K562 (cell line): Measurements from ENCODE around the gene CPPED1. TPM values are rescaled to one million over a fixed set of nuclear protein-coding genes. Genes with fewer than 3 reads are reported as not detected.

Experiments
- E4F1 ChIP-seq: fragments of 250-450 bp; sonication (Bioruptor Pico); IDR thresholded peaks from 2 replicates; pipeline ENCODE4 v1.5.0; 2021; ENCODE audit warnings: mild to moderate bottlenecking, borderline replicate concordance
- HOMEZ ChIP-seq: fragments of 250-450 bp; sonication (Bioruptor Pico); IDR thresholded peaks from 2 replicates; pipeline ENCODE4 v1.4.0; 2020; ENCODE audit warnings: mild to moderate bottlenecking, moderate library complexity
- MAFK ChIP-seq: IDR thresholded peaks from 2 replicates; pipeline ENCODE4 v1.6.1; 2011; ENCODE audit warnings: low read length, improper control_type of control experiment
- REST ChIP-seq, 2 experiments: fragments of 450-650 bp; formaldehyde crosslinking in 1 of 2; IDR thresholded peaks; 2 replicates each; pipeline versions ENCODE4 v1.4.0 to v1.6.1; 2014 to 2020; ENCODE audit warnings: mild to moderate bottlenecking in 2 of 2, borderline replicate concordance in 1 of 2, low read depth in 1 of 2
- TCF3 ChIP-seq: sonication (generic); formaldehyde crosslinking; IDR thresholded peaks from 2 replicates; pipeline ENCODE4 v1.4.0; 2020; ENCODE audit warnings: mild to moderate bottlenecking, missing genetic modification reagents
- ZNF175 ChIP-seq: fragments of 200-800 bp; sonication (Bioruptor generic); IDR thresholded peaks from 2 replicates; pipeline ENCODE4 v1.6.1; 2016; ENCODE audit warnings: low read depth, mild to moderate bottlenecking, missing genetic modification characterization, missing compliant biosample characterization
- ZNF41 ChIP-seq: fragments of 250-450 bp; sonication (Bioruptor Pico); conservative IDR thresholded peaks from 2 replicates; pipeline ENCODE4 v1.4.0; 2020; ENCODE audit warnings: mild to moderate bottlenecking
- polyA plus RNA-seq, 8 experiments: library from polyadenylated mRNA; depleted of rRNA in 4 of 8; stranded (reverse) in 5 of 8; unstranded in 3 of 8; fragments of >200 nt; fragmentation: Nextera tagmentation in 2 of 8; fragmentation: Illumina TruSeq in 1 of 8; extraction: Ambion mirVana in 2 of 8; extraction: Trizol in 1 of 8; gene quantifications; 2 replicates each; pipeline versions ENCODE4 v1.2.1 to v1.2.3, GENCODE V29; 2011 to 2014; ENCODE audit warnings: inconsistent platforms in 1 of 8, missing spikeins in 1 of 8
- total RNA-seq, 7 experiments: library from RNA; depleted of rRNA in 6 of 7; stranded (reverse); fragments of >200 nt in 6 of 7; fragmentation: Illumina TruSeq in 2 of 7; extraction: Trizol in 2 of 7; gene quantifications; 2 replicates each; pipeline versions ENCODE4 v1.2.1 to v1.2.3, GENCODE V29; 2011 to 2021; ENCODE audit warnings: low replicate concordance in 1 of 7
- TF ChIP-seq, protein P1 (sequence below): fragments of 250-450 bp; sonication (Bioruptor Pico); IDR thresholded peaks from 2 replicates; pipeline ENCODE4 v1.5.0; 2021
- TF ChIP-seq, protein P2 (sequence below): sonication (generic); formaldehyde crosslinking; IDR thresholded peaks from 2 replicates; pipeline ENCODE4 v1.8.0; 2022; ENCODE audit warnings: missing genetic modification reagents, mild to moderate bottlenecking, moderate library complexity, borderline replicate concordance

CPPED1 gene
- total and polyA plus RNA-seq, 9 of the 15 experiments (the other 6 are each of a cell fraction or from before 2014, with no cell fraction given), result 7.5 to 25.7 (median 16.9) TPM

- TF ChIP-seq, protein P1, sequence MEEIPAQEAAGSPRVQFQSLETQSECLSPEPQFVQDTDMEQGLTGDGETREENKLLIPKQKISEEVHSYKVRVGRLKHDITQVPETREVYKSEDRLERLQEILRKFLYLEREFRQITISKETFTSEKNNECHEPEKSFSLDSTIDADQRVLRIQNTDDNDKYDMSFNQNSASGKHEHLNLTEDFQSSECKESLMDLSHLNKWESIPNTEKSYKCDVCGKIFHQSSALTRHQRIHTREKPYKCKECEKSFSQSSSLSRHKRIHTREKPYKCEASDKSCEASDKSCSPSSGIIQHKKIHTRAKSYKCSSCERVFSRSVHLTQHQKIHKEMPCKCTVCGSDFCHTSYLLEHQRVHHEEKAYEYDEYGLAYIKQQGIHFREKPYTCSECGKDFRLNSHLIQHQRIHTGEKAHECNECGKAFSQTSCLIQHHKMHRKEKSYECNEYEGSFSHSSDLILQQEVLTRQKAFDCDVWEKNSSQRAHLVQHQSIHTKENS, result no peak
- no peak for TF ChIP-seq E4F1 (CRISPR knock-in tag)
- TF ChIP-seq ZNF41, result no peak
- TF ChIP-seq, protein P2, sequence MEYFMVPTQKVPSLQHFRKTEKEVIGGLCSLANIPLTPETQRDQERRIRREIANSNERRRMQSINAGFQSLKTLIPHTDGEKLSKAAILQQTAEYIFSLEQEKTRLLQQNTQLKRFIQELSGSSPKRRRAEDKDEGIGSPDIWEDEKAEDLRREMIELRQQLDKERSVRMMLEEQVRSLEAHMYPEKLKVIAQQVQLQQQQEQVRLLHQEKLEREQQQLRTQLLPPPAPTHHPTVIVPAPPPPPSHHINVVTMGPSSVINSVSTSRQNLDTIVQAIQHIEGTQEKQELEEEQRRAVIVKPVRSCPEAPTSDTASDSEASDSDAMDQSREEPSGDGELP (CRISPR knock-in tag), result peak; percentile 63; the same call in 1 of the 2 replicates
- TF ChIP-seq TCF3, result peak; percentile 87
- peak; percentile 88; the same call in 1 of the 2 replicates for TF ChIP-seq ZNF175
- TF ChIP-seq REST (IDR thresholded peaks at IDR 0.05; ENCODE audit: borderline replicate concordance), result 0 out of 2 replicates have a peak, but pooled peaks have one; percentile 10
- TF ChIP-seq REST (CRISPR knock-in tag; IDR thresholded peaks at IDR 0.05; ENCODE audit: low read depth), result no peak
- peak; percentile 59; the same call in 1 of the 2 replicates for TF ChIP-seq MAFK
- TF ChIP-seq HOMEZ (CRISPR knock-in tag), result 0 out of 2 replicates have a peak, but pooled peaks have one; percentile 44
Observed at GRCh38 chr16:12613131-12613991, 190.3 kb downstream of the CPPED1 start (continued).
